ENCODE results near the gene S100A14. TPM values are rescaled to one million over a fixed set of nuclear protein-coding genes. Genes with fewer than 3 reads are reported as not detected.

S100A14 gene
- polyA plus RNA-seq, 1 of the 3 experiments (the other 2 are of a cell fraction) = 0.15 TPM

- H3K27me3 ChIP-seq (ENCODE audit: insufficient read depth) = no peaks in the 10 kb centered on the region
- no peak overlapping the region for H3K9ac ChIP-seq
- H3K27ac ChIP-seq (ENCODE audit: low read depth in 2 of 2, low read length in 1 of 2) = no peak overlapping the region
- no peaks in the 10 kb centered on the region for H3K9me3 ChIP-seq
- no peak overlapping the region for H3K4me3 ChIP-seq (ENCODE audit: low read depth in 2 of 2, low read length in 1 of 2)
- H3K36me3 ChIP-seq (replicated peaks in 1 of 2; ENCODE audit: control insufficient read depth in 1 of 2, insufficient read depth in 2 of 2, low read length in 1 of 2) = no peaks in the 10 kb centered on the region
- no peaks in the 10 kb centered on the region for H3K79me2 ChIP-seq (ENCODE audit: insufficient read depth)
- DNase-seq = peak; percentile 60
- no peaks in the 10 kb centered on the region for H4K20me1 ChIP-seq (ENCODE audit: insufficient read depth)
- ChIA-PET CTCF (interaction anchor here (1.0 to 3.3 kb wide), 6 partner anchors 9 to 77 kb away, joined by 3 to 18 read pairs (median 4); no protein-coding TSS in a partner anchor), POLR2A (no interaction called here)
- no peak for TF ChIP-seq POLR2AphosphoS5 (IDR thresholded peaks at IDR 0.05; ENCODE audit: low read depth, low read length)
- 0 out of 2 replicates have a peak, but pooled peaks have one; percentile 23 for TF ChIP-seq GATA2 (CRISPR knock-in tag; IDR thresholded peaks at IDR 0.05)
- peak overlapping the region; percentile 42; the same call in 1 of the 2 replicates for H2AFZ ChIP-seq (ENCODE audit: low read depth)
- no peaks in the 10 kb centered on the region for H3K9me2 ChIP-seq
- peaks cover 2% of the 10 kb centered on the region for H3F3A ChIP-seq (replicated peaks; ENCODE audit: insufficient read depth)
- H3K4me2 ChIP-seq = no peak overlapping the region
- 59% methylated on average over 5 of the region's 5 CpGs for WGBS (ENCODE audit: low lambda C conversion rate)
- H3K4me1 ChIP-seq (ENCODE audit: control insufficient read depth in 1 of 2, insufficient read depth in 2 of 2, low read depth in 1 of 2, low read length in 1 of 2) = peaks cover 0 to 3% of the 10 kb centered on the region in 2 experiments; a peak in 2 of 4 replicates
Measured at GRCh38 chr1:153587314-153587713, 28.8 kb downstream of the S100A14 start.

- H3K4me1 ChIP-seq (ENCODE audit: control insufficient read depth in 1 of 2, insufficient read depth in 2 of 2, low read depth in 1 of 2, low read length in 1 of 2) = peaks cover 0 to 3% of the 10 kb centered on the region in 2 experiments; a peak in 2 of 4 replicates
- H3K79me2 ChIP-seq (ENCODE audit: insufficient read depth) = no peaks in the 10 kb centered on the region
- no peaks in the 10 kb centered on the region for H3K9me2 ChIP-seq
- no peak overlapping the region for H3K9ac ChIP-seq
- no peak overlapping the region for H3K4me3 ChIP-seq (ENCODE audit: low read depth in 2 of 2, low read length in 1 of 2)
- ChIA-PET CTCF (interaction anchor here (0.7 to 3.3 kb wide), 6 partner anchors 9 to 76 kb away, joined by 3 to 18 read pairs (median 4); no protein-coding TSS in a partner anchor), POLR2A (no interaction called here)
- H3F3A ChIP-seq (replicated peaks; ENCODE audit: insufficient read depth) = peaks cover 1% of the 10 kb centered on the region
- no peak overlapping the region for H3K27ac ChIP-seq (ENCODE audit: low read depth in 2 of 2, low read length in 1 of 2)
- TF ChIP-seq REST (IDR thresholded peaks at IDR 0.05; ENCODE audit: low read depth, low read length) (no peak), EP300 (IDR thresholded peaks at IDR 0.05; ENCODE audit: borderline replicate concordance in 1 of 2, low read depth in 1 of 2, low read length in 1 of 2) (no peak), TEAD4 (IDR thresholded peaks at IDR 0.05; ENCODE audit: borderline replicate concordance, insufficient read depth) (no peak), USF1 (IDR thresholded peaks at IDR 0.05; ENCODE audit: borderline replicate concordance, low read depth) (no peak), RCOR1 (IDR thresholded peaks at IDR 0.05; ENCODE audit: low read length) (no peak), TAF1 (IDR thresholded peaks at IDR 0.05; ENCODE audit: borderline replicate concordance, low read depth, low read length) (no peak), FOXJ3 (CRISPR knock-in tag; IDR thresholded peaks at IDR 0.05) (no peak), USF2 (IDR thresholded peaks at IDR 0.05; ENCODE audit: borderline replicate concordance, low read depth, low read length) (no peak), CHD2 (IDR thresholded peaks at IDR 0.05; ENCODE audit: low read length, partially characterized antibody) (no peak), SMC3 (IDR thresholded peaks at IDR 0.05; ENCODE audit: low read depth, low read length) (no peak), MAX (IDR thresholded peaks at IDR 0.05; ENCODE audit: low read depth) (no peak)
- H3K4me2 ChIP-seq = no peak overlapping the region
- 27% methylated on average over 1 of the region's 1 CpG for WGBS (ENCODE audit: low lambda C conversion rate)
- no peaks in the 10 kb centered on the region for H3K27me3 ChIP-seq (ENCODE audit: insufficient read depth)
- no peaks in the 10 kb centered on the region for H4K20me1 ChIP-seq (ENCODE audit: insufficient read depth)
- H3K36me3 ChIP-seq (replicated peaks in 1 of 2; ENCODE audit: control insufficient read depth in 1 of 2, insufficient read depth in 2 of 2, low read length in 1 of 2) = no peaks in the 10 kb centered on the region
- H2AFZ ChIP-seq (ENCODE audit: low read depth) = no peak overlapping the region
- no peak for DNase-seq
- H3K9me3 ChIP-seq = no peaks in the 10 kb centered on the region
Measured at GRCh38 chr1:153586347-153586746, 29.8 kb downstream of the S100A14 start.

Data from SK-N-SH (cell line).